Neural progenitor cell (in vitro differentiated cells): ENCODE measurements around the gene LCE3B.

ENCODE experiments used
- EZH2 ChIP-seq: fragments of 200-600 bp; sonication (generic); IDR thresholded peaks from 2 replicates; pipeline ENCODE4 v1.6.1; 2017; ENCODE audit warnings: antibody characterized with exemption, mild to moderate bottlenecking, moderate library complexity
- TF ChIP-seq, protein P1 (sequence below): fragments of 200-600 bp; sonication (generic); IDR thresholded peaks from 2 replicates; pipeline ENCODE4 v1.5.1; 2017; ENCODE audit warnings: antibody characterized with exemption, mild to moderate bottlenecking

DNA sequence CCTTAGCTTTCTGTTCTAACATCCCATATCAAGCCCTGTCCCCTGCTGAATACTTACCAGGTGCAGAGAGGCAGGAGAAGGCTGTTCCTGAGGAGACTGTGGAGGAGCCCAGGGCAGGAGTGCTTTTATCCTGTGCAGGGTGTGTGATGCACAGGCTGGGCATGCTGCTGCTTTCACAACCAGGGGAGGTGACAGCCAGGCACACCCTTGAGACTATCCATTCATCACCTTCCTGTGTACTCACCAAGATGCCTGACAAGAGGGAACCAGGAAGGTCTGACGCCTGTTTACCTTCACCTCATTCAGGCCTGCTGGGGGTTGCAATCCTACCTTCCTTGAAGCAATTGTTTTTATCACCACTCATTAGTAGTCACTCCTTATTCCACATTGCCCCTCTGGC lies 46.9 kb upstream of the LCE3B start, which contains the start of gene LCE3E:
- TF ChIP-seq, protein P1, sequence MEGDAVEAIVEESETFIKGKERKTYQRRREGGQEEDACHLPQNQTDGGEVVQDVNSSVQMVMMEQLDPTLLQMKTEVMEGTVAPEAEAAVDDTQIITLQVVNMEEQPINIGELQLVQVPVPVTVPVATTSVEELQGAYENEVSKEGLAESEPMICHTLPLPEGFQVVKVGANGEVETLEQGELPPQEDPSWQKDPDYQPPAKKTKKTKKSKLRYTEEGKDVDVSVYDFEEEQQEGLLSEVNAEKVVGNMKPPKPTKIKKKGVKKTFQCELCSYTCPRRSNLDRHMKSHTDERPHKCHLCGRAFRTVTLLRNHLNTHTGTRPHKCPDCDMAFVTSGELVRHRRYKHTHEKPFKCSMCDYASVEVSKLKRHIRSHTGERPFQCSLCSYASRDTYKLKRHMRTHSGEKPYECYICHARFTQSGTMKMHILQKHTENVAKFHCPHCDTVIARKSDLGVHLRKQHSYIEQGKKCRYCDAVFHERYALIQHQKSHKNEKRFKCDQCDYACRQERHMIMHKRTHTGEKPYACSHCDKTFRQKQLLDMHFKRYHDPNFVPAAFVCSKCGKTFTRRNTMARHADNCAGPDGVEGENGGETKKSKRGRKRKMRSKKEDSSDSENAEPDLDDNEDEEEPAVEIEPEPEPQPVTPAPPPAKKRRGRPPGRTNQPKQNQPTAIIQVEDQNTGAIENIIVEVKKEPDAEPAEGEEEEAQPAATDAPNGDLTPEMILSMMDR, result no peak
- TF ChIP-seq EZH2, result no peak
